ENCODE data around the gene TTC34.
"Not testable (repeated sequence)": the region's sequence is repeated elsewhere in the genome, so short reads cannot be mapped to it uniquely, and the experiment has no call there.

TTC34 gene

DNA sequence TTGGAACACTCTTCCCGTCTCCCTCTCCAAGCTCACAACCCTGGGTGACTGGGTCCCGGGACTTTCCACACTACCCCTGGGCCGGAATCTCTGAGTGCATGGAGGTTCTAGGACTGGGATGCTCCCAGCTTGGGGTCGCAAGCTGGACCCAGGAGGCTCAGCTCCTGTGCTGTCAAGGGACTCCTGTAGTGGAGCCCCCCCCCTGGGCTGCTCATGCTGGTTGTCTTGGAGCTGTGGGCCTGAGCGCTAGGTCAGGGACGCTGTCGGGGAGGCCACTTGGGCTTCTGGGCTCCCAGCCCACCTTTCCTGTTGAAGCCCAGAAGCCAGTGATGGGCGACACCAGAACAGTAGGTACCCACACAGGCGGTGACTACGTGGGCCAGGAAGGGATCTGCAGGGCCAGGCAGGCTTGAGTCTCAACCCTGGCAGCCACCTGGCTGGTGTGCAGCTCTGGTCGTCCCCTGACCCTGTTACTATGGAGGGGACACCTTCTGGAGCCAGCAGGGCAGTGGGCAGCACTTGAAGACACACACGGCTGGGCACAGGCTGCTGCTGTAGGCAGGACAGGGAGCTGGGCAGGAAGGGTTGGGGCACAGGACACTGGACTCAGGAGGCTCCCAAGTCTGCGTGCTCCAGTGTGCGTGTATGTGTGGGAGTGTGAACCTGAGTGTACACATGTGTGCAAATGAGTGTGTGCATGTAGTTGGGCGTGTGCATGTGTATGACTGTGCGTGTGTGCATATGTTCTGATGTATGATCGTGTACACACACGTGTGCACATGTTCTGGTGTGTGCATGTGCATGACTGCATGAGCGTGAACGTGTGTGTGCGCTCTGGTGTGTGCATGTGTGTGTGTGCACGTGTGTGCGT, 171.6 kb downstream of the TTC34 start:
- no peak for DNase-seq (ENCODE audit: low read depth, low spot score)

DNA sequence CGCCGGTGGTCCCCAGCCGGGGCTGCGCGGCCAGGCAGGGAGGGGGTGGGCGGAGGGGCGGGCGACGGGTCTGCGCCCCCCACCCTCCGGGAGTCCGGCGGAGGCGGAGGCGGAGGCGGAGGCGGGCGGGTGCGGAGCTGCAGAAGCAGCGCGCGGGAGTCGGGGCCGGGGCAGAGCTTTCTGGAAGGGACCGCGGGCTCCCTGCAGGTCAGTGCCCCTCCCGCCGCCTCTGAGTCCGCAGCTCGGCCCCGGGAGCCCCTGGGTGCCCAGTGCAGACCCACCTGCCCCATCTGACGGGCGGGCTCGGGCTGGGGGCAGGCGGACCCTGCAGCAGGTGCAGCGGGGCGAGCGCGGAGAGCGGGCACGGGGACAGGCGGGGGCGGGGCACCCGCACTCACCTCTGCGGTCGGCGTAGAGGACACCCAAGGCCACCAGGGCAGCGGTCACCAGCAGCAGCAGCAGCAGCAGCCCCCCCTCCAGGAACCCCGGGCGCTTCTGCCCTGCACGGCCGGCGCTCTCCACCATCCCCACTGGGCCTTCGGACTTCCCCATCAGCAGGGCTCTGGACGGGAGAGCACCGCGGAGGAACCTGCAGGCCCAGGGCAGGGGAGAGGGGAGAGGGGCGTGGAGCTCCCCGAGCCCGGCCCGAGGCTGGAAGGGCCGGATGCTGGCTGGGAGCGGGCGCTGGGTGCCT, 172.4 kb downstream of the TTC34 start:
- DNase-seq (ENCODE audit: low read depth, low spot score), result no peak

DNA sequence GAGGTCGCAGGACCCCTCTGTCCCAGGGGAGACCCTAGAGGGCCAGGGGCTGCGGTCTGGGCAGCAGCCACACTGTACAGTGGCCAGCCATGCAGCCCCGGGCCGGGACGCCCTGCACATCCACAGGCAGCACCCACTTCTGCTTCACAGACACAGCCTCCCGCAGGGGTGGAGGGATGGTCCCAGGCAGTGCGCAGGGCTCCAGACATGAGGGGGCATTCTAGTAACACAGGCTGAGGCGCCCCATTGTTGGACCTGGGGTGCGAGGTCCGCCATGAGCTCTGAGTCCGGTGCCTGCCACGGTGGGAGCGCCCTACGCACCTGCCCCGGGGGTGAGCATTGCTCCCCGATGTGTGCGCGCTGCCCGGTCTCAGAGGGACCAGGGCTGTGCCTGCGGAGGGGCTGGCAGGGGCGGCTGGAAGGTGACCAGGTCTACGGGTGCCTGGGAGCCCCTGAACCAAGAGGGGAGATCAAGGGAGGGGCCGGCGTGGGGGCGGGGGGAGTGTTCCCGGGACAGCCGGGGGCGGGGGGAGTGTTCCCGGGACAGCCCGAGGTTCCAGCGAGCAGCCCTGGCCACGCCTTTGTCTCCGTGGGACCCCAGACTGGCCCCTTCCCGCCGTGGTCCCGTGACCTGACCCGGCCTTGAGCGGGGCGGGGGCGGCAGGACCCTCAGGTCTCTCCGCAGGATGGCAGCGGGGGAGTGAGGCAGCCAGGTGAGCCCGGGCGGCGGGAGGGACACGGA, 173.1 kb downstream of the TTC34 start:
- no peak for DNase-seq (ENCODE audit: low read depth, low spot score)

DNA sequence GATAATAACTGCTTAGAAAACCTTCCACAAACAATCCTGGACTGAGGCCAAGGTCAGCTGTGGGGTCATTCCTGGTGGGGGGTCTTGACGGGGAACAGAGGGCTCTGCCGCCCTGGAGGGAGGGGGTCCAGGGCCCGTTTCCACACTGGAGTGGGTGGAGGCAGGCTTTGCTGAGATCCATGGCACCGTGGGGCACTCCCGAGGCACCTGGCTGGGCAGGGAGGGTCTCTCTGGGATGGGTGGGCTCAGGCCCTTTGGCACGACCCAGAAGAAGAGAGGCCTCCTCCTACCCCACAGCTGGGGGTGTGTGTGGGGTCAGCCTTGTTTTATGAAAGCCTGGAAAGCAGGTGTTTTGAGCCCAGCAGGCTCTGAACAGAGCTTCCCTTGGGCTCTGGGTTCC, 173.7 kb downstream of the TTC34 start:
- DNase-seq (ENCODE audit: low read depth, low spot score), result no peak

DNA sequence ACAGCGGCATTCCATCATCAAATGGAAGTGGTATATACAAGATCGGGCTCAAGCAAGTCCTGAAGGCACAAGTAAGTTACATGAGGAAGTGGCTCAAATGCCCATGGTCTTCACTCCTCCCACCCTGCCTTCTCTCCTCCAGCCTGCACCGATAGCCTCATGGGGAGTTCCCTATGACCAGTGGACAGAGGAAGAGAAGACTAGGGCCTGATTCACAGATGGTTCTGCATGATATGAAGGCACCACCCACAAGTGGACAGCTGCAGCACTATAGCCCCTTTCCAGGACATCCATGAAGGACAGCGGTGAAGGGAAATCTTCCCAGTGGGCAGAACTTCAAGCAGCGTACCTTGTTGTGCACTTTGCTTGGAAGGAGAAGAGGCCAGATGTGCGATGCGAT, 175.7 kb downstream of the TTC34 start:
- DNase-seq (ENCODE audit: low read depth, low spot score), result not testable (repeated sequence)

DNA sequence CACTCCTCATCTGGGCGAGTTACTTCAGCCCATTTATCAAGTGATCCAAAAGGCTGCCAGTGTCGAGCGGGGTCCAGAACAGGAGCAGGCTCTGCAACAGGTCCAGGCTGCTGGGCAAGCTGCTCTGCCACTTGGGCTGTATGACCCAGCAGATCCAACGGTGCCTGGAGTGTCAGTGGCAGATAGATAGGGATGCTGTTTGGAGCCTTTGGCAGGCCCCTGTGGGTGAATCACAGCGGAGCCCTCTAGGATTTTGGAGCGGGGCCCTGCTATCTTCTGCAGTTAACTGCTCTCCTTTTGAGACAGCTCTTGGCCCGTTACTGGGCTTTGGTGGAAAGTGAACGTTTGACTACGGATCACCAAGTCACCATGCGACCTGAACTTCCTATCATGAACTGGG, 176.2 kb downstream of the TTC34 start:
- DNase-seq (ENCODE audit: low read depth, low spot score), result no peak

DNA sequence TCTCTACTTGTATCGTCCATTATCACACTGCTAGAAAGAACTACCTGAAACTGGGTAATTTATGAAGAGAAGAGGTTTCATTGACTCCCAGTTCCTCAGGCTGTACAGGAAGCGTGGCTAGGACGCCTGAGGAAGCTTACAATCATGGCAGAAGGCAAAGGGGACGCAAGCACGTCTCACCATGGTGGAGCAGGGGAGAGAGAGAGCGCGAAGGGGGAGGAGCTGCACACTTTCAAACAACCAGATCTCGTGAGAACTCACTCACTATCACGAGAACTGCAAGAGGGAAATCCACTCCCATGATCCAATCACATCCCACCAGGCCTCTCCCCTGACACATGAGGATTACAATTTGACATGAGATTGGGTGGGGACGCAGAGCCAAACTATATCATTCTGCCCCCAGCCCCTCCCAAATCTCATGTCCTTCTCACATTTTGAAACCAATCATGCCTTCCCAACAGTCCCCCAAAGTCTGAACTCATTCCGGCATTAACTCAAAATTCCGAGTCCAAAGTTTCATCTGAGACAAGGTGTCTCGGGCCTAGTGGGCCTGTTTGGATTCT, 176.7 kb downstream of the TTC34 start:
- no peak for DNase-seq (ENCODE audit: low read depth, low spot score)

DNA sequence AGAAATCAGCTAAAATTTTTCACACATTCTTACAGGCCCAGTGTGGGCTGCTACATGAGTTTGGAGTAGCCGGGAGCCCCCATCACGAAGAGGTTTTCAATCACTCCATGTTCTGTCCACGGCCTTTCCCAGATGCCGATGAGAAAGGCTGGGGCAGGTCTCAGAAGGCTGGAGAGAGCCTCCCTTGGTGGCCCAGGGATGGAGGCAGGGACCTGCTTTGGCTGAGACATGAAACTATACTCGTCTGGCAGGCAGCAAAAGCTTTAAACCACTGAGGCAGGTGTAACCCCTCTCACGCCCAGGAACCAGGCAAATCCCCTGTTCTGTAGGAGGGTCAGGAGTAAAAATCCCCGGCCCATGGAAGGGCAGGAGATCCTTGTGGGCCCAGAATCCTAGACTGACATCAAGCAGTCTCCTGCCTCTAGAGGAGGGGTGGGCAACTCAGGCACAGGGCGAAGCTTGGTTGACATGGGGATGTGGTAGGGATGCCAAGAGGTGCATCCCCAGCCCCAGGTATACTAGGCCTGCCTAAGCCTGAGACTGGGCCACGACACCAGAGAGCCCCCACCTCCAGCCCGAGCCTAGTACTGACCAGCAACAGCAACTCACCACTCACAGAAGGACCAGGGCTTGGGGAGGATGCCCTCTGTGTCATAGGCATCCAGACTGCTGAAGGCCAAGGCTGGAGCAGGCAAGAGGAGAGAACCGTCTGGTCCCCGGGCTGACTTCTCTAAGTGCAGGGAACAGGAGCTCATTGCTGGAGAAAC, 177.7 kb downstream of the TTC34 start:
- no peak for DNase-seq (ENCODE audit: low read depth, low spot score)

DNA sequence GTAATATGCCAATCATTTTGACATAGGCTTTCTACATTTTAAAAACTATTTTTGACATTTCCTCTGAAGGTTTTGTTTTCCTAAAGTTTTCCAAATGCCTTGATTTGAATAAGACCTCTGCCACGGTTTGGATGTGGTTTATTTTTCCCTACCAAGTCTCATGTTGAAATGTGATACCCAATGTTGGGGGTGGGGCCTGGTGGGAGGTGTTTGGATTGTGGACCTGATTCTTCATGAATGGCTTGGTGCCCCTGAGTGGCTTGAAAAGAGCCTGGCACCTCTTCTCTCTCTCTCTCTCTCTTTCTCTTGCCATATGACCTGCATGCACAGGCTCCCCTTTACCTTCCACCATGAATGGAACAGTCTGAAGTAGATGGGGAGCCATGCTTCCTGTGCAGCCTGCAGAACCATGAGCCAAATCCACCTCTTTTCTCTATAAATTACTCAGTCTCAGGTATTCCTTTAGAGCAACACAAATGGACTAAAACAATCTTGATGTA, 183.5 kb downstream of the TTC34 start:
- DNase-seq (ENCODE audit: low read depth, low spot score), result no peak

DNA sequence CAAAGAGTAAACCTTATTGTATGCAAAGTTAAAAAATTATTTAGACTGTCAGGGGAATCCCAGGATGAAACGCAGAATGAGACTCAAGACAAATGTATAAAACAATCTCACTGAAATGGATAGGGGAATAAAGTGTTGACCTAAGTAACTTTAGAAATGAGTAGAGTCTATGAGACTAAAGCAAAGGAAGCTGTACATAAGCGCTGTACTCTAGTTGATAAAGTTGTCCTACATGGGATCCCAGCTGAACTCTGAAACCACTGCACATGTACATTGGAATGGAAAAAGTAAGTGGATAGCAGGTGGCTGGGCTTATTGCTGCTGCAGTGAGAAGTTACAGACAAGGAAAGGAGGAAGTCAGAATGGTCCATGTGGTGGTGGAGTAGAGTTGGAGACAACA, 187.3 kb downstream of the TTC34 start:
- no peak for DNase-seq (ENCODE audit: low read depth, low spot score)

DNA sequence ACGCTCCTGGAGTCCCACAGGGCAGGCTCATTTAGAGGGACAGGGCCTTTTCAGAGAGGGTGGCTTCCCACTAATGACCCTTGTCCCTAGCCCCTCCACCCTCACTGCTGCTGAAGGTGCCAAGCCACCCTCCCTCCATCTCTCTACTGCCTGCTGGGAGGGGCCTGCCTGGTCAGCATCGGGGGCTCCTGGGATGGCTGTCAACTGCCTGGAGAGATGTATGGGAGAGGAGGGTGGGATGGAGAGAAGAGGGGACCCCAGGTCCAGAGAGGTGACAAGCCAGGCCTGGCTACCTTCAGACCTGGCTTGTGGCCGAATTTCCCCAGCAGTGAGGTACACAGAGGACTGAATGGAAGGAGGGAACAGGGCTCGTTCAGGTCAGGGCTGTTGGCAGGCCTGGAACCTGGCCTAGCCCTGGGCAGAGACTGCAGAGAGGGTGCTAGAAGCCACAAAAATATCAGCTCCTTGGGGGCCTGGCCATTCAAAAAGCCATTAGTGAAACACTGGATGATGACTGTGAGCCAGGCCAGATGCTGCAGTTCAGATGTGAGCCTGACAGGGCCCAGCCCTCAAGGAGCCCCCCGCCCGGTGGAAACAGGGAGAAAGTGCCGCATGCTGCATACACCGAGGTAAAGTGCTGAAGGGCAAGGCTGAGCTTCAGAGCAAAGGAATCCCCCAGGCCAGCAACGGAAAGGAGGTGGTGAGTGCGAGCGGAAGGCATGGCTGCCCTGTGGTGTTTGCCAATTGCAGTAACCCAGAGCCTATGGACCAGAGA, 188.7 kb downstream of the TTC34 start:
- no peak for DNase-seq (ENCODE audit: low read depth, low spot score)

DNA sequence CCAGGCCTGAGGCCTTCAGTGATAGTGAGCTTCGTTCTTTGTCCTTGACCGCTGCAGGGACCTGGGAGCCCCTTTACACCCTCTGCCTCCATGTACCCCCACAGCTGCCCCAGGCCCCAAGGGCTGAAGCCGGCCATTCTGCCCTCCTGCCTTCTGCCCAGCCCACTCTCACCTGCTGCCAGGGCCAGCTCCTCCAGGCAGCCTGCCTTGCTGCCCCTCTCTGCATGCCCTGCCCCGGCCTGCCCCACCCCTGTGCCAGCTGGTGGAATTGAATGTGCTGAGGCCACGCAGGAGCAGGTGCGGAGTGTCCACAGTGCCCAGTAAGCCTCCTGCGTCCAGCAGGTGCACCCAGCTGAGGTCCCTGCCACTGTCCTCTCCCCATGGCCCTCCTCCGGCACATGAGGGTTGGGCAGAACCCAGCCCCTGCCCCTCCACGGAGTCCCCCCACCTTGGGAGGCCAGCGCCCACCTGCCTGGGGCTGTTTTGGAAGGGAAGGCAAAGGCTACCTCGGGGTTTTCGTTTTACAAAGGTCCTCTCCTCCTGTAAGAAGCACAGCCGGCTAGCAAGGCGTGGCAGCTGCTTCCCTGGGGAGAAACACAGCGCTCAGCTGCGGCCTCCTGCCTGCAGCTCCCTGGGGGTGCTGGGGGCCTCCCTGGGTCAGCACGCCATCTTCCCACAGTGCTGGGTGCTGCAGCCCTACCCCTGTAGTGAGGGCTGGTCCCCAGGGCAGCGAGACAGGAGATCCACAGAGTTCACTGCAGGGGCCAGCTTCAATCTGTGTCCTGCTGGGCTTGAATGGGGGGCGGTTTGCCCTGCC, 189.7 kb downstream of the TTC34 start:
- no peak for DNase-seq (ENCODE audit: low read depth, low spot score)

DNA sequence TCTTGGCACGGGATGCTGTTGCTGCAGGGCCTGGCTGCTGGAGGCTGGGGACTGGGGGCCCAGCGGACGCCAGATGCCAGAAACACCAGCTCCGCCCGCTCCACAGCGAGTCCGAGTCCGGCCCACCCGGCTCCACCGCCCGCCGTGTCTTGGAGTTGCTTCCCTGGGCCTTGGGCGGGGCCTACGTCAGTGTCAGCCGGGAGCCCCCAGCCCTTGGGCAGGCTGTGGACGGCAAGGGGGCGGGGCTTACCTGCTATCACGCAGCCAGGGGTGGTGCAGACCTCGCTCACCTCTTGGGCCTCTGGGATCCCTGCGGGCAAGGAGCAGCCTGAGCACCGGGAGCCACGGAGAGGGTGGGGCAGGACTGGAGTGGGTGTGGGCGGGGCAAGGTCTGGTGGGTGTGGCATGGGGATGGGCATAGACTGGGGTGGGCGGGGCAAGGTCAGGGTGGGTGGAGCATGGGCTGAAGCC, 190.4 kb downstream of the TTC34 start:
- no peak for DNase-seq (ENCODE audit: low read depth, low spot score)

DNA sequence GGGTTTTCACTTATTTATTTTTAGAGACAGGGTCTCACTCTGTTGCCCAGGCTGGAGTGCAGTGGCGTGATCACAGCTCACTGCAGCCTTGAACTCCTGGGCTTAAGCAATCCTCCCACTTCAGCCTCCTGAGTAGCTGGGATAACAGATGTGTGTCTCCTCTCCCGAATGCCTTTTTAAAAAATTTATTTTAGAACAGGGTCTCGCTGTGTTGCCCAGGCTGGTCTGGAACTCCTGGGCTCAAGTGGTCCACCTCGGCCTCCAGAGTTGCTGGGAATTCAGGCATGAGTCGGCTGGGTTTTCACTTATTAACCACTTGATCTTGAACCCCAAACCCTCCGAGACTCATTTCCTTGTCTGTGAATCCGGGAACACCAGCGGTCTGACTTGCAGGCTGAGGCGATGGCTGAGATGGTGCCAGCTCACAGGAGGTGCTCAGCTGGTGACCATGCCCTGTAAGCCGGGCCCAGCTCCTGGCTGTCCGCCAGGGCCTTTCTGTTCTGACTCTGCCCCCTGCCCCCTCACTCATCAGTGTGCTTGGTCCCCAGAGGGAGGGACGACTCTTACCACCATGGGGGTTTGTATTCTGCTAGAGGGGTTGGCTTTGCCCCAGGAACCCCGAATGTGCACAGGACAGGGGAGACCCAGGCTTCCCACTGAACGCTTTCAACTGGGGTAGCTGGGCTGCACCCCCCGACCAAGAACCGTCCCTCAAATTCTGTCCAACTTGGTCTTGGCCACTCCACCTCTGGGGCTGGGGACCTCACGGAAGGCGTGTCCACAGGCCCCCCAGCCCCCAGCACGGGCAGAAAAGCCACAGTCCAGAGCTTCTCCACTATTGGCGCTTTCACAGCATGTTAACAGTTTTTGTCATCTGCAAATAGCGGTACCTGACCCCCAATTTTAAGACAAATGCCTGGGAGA, 191.2 kb downstream of the TTC34 start:
- no peak for DNase-seq (ENCODE audit: low read depth, low spot score)

DNA sequence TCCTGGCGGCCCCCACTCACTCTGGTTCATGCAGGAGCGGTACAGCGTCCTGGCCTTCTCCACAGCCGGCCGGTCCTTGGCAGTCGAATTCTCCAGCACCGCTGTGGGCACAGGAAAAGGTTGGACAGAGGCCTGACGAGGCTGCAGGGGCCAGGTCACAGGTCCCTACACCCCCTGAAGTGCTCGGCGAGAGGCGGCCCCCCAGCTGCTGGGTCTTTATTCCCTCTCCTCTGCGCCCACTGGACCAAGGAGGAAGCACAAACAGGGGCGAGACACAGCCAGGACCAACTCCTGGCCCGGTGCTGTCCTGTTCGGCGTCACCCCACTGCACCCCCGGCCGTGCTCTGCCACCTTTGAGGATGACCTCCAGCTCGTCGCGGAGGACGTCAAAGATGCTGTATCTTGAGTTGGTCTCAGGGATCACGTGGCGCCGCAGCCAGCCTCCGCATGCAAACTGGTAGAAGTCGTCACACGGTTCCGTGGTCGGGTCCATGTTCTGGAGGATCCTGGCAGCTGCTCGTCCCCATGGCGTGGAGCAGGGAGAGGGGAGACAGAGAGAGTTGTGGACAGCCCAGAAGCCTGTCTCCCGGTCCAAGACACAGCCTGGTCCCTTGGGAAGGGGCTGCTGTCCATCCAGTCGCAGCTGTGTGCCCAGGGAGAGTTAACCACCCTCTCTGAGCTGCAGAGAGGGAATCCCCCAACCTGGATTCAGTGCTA, 192.0 kb downstream of the TTC34 start:
- no peak for DNase-seq (ENCODE audit: low read depth, low spot score)

DNA sequence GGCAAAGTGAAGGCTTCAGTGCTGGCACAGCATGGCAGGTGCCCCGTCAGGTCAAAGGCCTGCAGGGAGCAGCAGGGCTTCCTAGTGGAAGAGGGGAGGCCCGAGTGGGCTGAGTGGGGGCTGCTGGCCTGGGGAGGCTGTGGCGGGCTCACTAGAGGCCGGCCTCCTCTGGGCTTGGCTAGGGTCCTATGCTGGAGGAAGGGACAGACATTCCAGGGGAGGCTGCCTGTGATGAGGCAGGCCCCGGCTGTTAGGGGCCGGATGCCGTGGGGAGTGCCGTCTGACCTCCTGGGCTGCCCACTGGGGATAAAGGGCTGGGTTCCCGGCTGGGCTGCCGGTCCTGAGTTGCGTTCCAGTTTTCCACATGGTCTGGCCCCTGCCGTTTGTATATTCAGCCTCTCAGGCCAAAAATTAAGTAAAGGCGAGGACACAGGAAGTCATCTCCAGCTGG, 193.8 kb downstream of the TTC34 start:
- no peak for DNase-seq (ENCODE audit: low read depth, low spot score)

DNA sequence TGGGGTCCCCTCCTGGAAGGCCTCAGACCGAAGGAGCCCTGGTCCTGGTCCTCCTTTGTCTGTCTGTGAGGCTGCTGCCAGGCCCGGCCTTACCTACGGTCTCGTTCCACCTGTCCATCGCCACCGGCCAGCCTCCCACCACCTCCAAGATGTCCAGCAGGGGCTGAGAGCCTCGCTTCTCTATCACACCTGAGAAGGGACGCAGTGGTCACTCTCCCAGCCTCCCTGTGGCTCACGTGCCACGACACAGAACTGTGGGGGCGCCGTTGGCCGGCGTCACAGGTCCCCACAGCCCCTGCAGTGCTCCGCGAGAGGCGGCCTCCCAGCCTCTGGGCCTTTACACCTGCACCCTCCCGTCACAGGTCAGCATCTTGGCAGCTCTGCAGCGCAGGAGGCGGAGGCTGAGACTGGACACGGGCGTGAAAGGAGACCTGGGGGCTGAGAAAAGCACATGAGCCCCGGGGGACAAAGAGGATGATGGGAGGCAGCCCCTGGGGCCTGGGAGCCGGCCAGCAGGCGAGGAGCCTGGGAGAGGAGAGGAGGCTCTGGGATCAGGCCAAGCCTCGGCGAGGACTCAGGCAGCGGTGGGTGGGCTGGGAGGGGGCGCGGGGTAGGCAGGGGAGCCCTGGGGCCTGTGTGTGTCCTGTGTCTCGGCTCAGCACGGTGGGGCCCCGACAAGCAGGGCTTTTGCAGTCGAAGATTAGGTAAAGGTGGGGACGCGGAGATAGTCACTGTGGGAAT, 194.4 kb downstream of the TTC34 start:
- no peak for DNase-seq (ENCODE audit: low read depth, low spot score)

All from activated CD4-positive, CD25-positive, alpha-beta regulatory T cell treated with anti-CD3 and anti-CD28 coated beads, Interleukin-2, amount 50 U/mL, for 16 hours (primary cell).